HG03575 (cell line): ENCODE data around the gene GAS1.
A peak's percentile ranks its signal among the peaks of the same experiment; 100 is the strongest.

Experiments
- ATAC-seq: cut with Tn5 transposase; IDR thresholded peaks from one replicate; pipeline ENCODE4 v1.9.1; 2021; ENCODE audit not compliant: unreplicated experiment, insufficient number of reproducible peaks, low FRiP score; ENCODE audit errors: extremely low read depth

GAS1 gene

GRCh38 chr9:86966852-86967511 lies 19.7 kb upstream of the GAS1 start:
- no peak for ATAC-seq

DNA sequence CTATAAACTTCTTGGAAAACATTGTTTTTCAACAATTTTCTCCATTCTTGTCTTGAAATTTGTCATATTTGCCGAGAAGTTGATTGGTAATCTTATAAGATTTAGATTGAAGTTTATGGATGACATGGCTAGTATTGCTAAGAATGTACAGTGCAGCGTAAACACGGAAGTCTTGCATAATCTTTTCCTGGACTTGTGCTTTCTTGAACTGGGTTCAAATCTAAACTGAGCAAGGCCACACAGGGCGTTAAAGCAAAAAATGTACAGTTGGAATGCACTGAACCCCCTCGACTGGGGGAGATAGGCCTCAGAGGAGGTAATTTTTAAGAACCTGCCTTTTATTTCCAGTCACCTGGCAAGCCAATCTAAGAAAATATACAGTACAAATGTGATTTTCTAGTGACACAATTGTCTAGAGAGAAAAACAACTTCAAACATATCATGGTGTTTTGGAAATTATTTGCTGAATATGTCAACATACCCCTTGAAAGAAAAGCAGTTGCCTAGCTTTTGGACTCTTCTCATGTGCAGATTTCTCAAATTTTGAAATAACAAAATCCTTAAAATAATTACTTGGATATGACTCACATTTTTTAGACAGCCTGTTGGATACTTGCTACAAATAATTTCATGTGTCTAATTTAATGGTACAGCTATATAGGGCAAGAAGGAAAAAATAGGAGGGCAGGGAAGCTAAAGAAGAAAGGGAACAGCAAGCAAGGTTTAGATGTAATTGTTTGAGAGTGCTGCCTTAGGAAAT lies 18.5 kb upstream of the GAS1 start:
- no peak for ATAC-seq

GRCh38 chr9:86962692-86963091 lies 15.4 kb upstream of the GAS1 start:
- ATAC-seq, result no peak

- ATAC-seq, result no peak
Observed at GRCh38 chr9:86960938-86961337, 13.6 kb upstream of the GAS1 start.

DNA sequence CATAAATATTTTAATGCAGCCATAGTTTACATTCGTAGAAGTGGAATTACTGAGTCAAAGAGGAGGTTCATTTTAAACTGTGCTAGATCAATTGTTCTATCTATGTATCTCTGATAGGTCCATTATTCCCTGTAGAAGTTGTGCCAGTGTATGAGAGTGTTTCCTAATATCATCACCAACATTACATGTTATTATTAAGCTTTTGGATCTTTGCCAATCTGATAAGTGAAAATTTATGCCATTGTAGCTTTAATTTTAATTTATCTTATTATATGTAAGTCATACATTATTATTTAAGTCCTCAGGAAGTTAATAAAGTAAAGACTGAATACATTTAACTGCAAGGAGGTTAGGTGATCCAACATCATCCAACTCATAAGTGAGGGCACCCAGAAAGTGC lies 10.9 kb upstream of the GAS1 start:
- ATAC-seq, result no peak

DNA sequence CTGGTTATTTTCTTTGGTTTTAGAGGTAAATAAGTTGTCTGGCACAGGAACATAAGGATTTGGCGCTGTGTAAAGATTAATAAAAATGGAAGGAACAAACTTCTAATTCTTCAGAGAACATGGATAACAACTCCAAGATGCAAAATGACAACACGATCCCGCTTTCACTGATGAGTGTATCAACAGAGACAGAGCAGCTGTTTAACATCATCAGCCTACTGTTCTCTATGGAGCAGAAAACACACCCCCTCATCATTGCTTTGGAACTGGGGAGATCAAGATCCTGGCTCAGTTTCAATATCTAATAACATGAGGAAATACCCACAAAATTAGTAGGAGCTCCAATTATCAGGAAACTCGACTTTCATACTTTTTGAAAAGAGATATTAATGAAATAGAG lies 8.3 kb upstream of the GAS1 start:
- ATAC-seq, result no peak

DNA sequence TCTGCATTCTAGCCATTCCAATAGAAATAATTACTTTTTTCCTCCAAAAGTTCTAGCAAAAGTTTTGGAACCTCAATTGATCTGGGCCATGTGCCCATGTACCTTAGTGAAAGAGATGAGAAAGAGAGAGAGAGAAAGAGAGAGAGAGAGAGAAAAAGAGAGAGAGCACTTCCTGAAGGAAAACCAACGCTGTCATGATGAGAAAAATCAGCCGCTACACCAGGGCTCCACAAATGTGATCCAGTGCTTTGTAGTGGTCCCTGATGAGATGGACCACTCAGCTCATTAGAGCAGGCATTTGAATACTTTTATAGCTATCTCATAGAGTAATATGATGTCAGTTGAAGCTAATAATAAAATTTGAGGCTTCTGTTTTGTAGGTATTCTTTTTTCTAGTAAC lies 7.7 kb upstream of the GAS1 start:
- no peak for ATAC-seq

GRCh38 chr9:86953181-86953580 lies 5.9 kb upstream of the GAS1 start:
- no peak for ATAC-seq

GRCh38 chr9:86948074-86948929 lies 996 bp upstream of the GAS1 start:
- ATAC-seq, result peak; percentile 49

DNA sequence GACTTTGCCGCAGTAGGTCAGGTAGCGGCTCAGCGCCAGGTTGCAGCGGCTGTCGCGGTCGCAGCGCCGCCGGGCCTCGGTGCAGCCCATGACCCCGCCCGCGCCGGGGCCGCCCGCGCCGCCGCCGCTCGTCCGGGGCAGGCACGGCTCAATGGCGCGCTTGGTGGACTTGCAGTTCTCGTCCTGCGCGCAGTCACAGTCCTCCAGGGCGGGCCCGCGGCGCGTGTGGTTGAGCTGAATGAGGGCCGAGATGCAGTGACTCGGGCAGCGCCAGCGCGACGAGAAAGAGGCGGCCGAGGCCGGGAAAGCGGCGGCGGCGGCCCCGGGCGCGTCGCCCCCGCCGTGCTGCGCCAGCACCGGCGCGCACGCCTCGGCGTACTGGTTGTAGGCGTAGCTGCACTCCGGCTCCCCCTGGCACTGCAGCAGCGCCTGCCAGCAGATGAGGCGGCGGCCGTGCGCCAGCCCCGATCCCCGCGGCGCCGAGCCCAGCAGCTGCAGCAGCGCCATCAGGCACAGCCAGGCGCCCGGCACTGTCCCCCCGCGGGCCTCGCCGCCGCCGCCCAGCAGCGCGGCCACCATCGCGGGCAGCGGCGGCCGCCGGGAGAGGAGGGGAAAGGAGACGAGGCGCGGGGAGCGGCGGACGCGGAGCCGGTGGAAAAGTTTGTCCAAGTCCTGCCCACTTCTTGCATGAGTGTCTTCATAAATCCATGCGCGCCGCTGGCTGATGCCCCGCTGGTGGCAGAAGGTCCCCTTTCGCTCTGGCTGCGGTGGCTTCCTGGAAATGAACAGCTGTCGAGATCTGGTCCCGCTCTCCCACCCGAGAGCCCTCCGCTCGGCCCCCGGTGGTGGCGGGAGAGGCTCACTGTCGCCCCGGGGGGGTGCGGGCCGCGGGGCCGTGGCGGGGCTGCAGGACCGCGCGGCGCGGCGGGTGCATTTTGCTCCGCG lies 833 bp downstream of the GAS1 start:
- ATAC-seq, result no peak

DNA sequence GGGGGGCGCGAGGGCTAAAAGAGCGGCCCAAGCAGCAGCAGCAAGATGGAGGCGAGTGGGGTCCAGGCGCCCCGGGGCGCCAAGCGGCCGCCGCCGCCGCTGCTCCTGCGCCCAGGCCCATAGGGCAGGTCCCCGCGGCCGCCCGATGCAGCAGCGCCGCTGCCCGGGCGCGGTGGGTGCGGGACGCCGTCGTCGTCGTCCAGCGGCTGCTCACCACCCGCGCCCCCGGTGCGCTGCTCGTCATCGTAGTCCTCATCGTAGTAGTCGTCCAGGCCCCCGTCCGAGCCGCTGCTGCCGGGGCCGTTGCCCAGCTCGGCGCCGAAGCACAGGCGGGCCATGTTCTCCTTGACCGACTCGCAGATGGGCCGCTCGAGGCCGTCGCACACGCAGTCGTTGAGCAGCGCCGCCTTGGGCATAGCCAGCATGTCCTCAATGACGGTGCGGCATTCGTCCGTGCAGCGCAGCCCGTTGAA lies 1.5 kb downstream of the GAS1 start:
- ATAC-seq, result no peak

DNA sequence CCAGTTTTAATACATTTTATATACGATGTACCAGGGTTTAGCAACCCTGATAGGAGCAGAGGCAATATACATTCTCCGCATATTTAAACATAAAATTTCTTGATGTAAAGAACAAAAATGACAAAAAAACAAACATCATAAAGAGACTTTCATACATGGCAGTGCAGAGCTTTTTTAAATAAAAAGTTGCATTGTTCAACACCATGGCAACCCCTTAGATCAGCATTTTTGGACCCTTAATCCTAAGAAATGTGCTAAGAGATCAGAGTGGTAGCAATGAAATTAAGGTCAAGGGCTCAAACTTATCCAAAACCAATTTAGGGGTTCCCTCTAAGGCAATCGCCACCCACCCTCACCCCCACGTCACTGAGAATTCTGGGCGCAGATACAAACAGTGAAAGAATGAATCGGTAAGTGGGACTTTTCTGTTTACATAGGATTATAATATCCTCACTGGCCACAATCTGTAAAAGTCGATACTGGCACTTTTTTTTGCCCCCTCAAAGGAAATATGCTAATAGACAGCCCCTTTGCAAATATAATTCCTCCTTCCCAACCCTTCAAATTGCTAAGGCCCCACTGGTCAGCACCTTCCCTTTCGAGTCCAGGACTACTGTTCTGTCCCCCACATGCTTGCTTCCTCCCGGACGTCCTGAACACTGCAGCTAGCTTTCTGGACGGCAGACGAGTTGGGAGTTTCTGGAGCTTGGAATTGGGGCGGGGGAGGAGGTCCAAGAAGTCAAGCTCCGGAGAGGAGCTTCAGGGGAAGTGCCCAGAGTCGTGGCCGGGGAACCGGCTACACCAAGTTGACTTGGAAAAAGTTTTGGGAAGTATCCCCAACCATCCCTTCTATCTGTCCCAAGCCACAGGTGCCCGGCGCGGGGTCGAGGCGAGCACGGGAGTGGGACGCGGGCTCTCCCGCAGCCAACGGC lies 2.2 kb downstream of the GAS1 start:
- no peak for ATAC-seq

GRCh38 chr9:86943201-86944113 lies 3.8 kb downstream of the GAS1 start:
- no peak for ATAC-seq

DNA sequence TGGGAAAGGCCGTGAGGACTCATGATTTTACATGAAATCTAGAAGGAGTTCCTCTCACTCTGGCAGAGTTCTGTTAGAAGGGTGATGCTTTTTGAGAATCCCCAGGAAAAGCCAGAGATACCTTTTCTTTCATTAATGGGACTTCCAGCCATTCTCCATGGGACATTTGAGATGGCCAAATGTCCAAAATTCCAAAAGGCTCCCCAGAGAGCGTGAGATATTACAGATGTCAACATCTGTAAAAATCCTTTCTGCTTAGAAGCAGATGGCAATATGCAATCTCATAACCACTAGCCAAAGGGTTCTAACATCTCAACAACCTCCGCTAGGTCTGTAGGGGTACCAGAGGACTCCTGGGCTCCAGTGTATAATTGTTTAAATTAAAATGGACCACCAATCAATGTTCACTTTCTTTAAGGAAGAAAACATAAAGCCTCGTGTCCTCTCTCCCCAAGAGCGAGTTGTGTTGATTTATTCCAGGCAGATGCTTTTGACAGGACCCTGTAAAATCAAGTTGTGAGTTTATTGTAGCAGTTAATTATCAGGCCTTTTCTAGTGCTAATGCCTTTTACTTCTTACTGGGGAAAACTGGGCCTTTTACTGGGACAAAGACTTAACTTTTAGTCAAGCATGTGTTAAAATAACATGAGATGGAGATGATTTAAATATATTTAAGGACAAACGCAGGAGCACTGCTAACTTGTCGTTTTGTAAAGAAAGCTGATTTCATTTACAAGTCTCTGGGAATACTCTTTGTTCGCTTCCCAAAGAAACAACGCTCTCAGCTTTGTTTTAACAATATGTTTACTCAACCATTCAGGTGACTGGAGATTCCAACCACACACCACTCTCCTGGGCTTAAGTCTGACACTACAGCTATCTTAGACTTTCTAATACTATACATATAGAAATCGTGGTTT lies 4.8 kb downstream of the GAS1 start:
- ATAC-seq, result no peak

- no peak for ATAC-seq
Observed at GRCh38 chr9:86941197-86941596, 6.1 kb downstream of the GAS1 start.

DNA sequence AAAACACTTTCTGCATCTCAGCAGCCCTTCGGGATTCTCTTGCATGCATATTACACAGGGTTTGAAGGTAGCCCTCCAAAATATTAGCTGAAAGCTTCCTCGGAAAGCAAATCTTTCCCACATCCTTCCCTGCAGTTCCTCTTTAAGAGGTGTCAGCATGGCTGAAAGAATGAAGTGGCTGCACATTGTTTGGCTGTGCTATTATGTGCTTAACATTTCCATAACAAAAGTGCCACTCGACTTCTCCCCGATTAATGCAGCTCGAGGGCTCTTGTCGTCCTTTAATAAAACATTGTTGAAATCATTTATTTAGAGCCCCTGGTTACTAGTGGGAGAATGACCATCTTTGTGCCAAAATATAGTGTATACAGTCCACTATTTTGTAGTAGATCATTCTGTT lies 6.5 kb downstream of the GAS1 start:
- ATAC-seq, result no peak
